Endothelial cell of umbilical vein (primary cell): Measurements from ENCODE around the gene PROK1.

Experiments used
- CTCF ChIP-seq, 2 donors: IDR thresholded peaks; 1 replicate in 1 of 2; 2 replicates in 1 of 2; pipeline ENCODE4 v1.5.1; 2011; ENCODE audit warnings: low read length in 2 of 2, mild to moderate bottlenecking in 2 of 2, moderate library complexity in 2 of 2, control low read depth in 1 of 2, inconsistent platforms in 1 of 2, low read depth in 1 of 2; ENCODE audit not compliant: insufficient read depth in 1 of 2; ENCODE audit errors: extremely low read depth in 1 of 2
- EZH2 ChIP-seq: IDR thresholded peaks from 2 replicates; pipeline ENCODE4 v1.6.1; 2012; ENCODE audit warnings: borderline replicate concordance, low read depth, mild to moderate bottlenecking, moderate library complexity, low read length, inconsistent platforms; ENCODE audit not compliant: severe bottlenecking
- FOS ChIP-seq: IDR thresholded peaks from 2 replicates; pipeline ENCODE4 v1.6.1; 2011; ENCODE audit warnings: mild to moderate bottlenecking, low read length, moderate library complexity, borderline replicate concordance; ENCODE audit not compliant: insufficient read depth
- GATA2 ChIP-seq: IDR thresholded peaks from 2 replicates; pipeline ENCODE4 v1.7.0; 2011; ENCODE audit warnings: low read depth, mild to moderate bottlenecking, moderate library complexity, mixed read lengths, low read length; ENCODE audit not compliant: insufficient read length, insufficient read depth
- JUN ChIP-seq: IDR thresholded peaks from 2 replicates; pipeline ENCODE4 v1.6.1; 2011; ENCODE audit warnings: borderline replicate concordance, low read depth; ENCODE audit not compliant: insufficient read length, insufficient read depth
- MAX ChIP-seq: IDR thresholded peaks from 2 replicates; pipeline ENCODE4 v1.6.1; 2011; ENCODE audit not compliant: insufficient read depth, insufficient read length
- MYC ChIP-seq: IDR thresholded peaks from one replicate; pipeline ENCODE4 v1.6.1; 2011; ENCODE audit warnings: mild to moderate bottlenecking, low read depth, low read length
- POLR2A ChIP-seq: IDR thresholded peaks from 2 replicates; pipeline ENCODE4 v1.6.1; 2012; ENCODE audit warnings: low read depth, mild to moderate bottlenecking, control low read depth, low read length
- POLR2AphosphoS5 ChIP-seq: IDR thresholded peaks from 2 replicates; pipeline ENCODE4 v1.6.1; 2012; ENCODE audit warnings: low read depth, mild to moderate bottlenecking, control low read depth, low read length, moderate library complexity; ENCODE audit not compliant: insufficient read depth

- TF ChIP-seq CTCF (IDR thresholded peaks at IDR 0.05; ENCODE audit: extremely low read depth in 1 of 2, insufficient read depth in 1 of 2, low read depth in 1 of 2, low read length in 2 of 2) = no peak
- no peak for TF ChIP-seq EZH2
- no peak for TF ChIP-seq JUN
- TF ChIP-seq POLR2A = no peak
- TF ChIP-seq POLR2AphosphoS5 = no peak
- no peak for TF ChIP-seq MYC
- no peak for TF ChIP-seq FOS
- TF ChIP-seq MAX = no peak
- TF ChIP-seq GATA2 = no peak
Observed at GRCh38 chr1:110502402-110503151, 51.6 kb downstream of the PROK1 start.
